GM12872 (cell line): ENCODE data around the gene KCNJ10.

Source experiments
- CTCF ChIP-seq: IDR thresholded peaks from 3 replicates; pipeline ENCODE4 v1.5.1; 2011; ENCODE audit warnings: low read depth, mild to moderate bottlenecking, low read length, moderate library complexity; ENCODE audit not compliant: insufficient read depth

The KCNJ10 gene

GRCh38 chr1:160097911-160098851, 28.2 kb upstream of the KCNJ10 start, which contains the start of gene IGSF8:
Gene IGSF8 (minus strand): TSS chr1:160098619. CDS start chr1:160098472, 147 bp downstream.
- no peak for TF ChIP-seq CTCF

- TF ChIP-seq CTCF = no peak
Measured at GRCh38 chr1:160097151-160097910, 27.4 kb upstream of the KCNJ10 start.

- no peak for TF ChIP-seq CTCF
Measured at GRCh38 chr1:160096274-160097116, 26.5 kb upstream of the KCNJ10 start.

GRCh38 chr1:160095382-160096105, 25.6 kb upstream of the KCNJ10 start:
- TF ChIP-seq CTCF = no peak

GRCh38 chr1:160094806-160095205, 24.8 kb upstream of the KCNJ10 start:
- TF ChIP-seq CTCF = no peak

GRCh38 chr1:160094291-160094625, 24.3 kb upstream of the KCNJ10 start:
- TF ChIP-seq CTCF = no peak
